D721Med (cell line): Measurements from ENCODE around the gene ZNF821.
"Not testable (repeated sequence)": the region's sequence is repeated elsewhere in the genome, so short reads cannot be mapped to it uniquely, and the experiment has no call there.

Experiments
- DNase-seq: peaks from one replicate; pipeline ENCODE4 v3.0.0; 2011; ENCODE audit warnings: low spot score; ENCODE audit not compliant: insufficient read length
- FAIRE-seq: peaks from 2 replicates; lab custom pipeline; 2011; peaks lifted over from hg19 to GRCh38; lab: Jason Lieb, UNC
- TF ChIP-seq, protein P1 (sequence below): IDR thresholded peaks from 2 replicates; pipeline ENCODE4 v1.5.1; 2012; ENCODE audit warnings: mild to moderate bottlenecking, control low read depth; ENCODE audit not compliant: insufficient read depth; ENCODE audit errors: missing control alignments

The ZNF821 gene

DNA sequence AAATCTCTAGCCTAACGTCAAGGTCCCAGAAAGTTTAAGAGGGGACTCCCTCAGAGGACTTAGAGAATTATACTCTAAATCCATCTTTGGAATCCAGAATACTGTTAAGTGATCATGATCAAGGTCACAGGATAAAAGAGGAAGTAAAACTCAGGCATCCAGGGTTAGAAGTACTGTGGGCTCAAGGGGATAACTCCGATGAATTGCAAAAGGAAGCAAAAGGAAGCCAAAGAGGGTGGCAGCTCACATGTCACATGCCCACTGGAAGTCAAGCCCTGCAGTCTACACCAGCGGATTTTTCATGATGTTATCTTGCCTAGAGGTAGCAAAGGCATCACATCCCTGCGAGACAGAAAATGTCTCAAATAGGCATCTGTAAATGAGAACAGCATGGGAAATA, 3.8 kb downstream of the ZNF821 start:
- TF ChIP-seq, protein P1, sequence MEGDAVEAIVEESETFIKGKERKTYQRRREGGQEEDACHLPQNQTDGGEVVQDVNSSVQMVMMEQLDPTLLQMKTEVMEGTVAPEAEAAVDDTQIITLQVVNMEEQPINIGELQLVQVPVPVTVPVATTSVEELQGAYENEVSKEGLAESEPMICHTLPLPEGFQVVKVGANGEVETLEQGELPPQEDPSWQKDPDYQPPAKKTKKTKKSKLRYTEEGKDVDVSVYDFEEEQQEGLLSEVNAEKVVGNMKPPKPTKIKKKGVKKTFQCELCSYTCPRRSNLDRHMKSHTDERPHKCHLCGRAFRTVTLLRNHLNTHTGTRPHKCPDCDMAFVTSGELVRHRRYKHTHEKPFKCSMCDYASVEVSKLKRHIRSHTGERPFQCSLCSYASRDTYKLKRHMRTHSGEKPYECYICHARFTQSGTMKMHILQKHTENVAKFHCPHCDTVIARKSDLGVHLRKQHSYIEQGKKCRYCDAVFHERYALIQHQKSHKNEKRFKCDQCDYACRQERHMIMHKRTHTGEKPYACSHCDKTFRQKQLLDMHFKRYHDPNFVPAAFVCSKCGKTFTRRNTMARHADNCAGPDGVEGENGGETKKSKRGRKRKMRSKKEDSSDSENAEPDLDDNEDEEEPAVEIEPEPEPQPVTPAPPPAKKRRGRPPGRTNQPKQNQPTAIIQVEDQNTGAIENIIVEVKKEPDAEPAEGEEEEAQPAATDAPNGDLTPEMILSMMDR, result no peak
- DNase-seq, result no peak
- no peak for FAIRE-seq

DNA sequence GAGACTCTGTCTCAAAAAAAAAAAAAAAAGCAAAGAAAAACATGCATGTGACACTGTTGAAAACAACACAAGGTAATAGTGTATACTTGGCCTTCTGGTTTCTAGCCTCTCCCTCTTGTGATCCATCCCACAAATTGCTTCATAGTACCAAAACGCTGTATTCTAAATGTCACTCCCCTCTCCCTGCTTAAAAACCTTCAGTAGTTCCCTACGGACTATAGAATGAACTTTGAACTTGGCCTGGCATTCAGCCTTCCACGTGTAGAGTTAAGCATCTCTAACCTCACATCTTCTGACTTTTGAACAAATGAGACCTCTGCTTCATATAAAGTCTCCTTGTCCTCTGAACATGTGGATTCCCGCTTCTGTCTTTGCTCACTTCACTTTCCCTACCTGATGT, 5.1 kb downstream of the ZNF821 start:
- FAIRE-seq (no peak), DNase-seq (no peak)
- TF ChIP-seq, protein P1, result no peak

DNA sequence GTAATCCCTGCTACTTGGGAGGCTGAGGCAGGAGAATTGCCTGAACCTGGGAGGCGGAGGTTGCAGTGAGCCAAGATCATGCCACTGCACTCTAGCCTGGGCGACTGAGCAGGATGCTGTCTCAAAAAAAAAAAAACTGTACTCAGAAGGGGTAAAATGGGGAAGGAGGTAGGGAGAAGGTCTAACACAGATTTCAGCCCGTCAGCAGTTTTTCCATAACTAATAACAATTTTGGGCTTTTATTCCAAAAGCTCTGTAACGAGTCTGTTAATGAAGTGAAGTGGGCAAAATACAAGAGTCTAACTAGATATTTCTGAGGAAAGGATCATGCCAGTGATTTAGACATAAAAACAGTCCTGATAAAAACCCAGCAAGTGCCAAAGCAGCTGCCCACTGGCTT, 10.8 kb downstream of the ZNF821 start:
- FAIRE-seq (no peak), DNase-seq (no peak)
- TF ChIP-seq, protein P1, result no peak

DNA sequence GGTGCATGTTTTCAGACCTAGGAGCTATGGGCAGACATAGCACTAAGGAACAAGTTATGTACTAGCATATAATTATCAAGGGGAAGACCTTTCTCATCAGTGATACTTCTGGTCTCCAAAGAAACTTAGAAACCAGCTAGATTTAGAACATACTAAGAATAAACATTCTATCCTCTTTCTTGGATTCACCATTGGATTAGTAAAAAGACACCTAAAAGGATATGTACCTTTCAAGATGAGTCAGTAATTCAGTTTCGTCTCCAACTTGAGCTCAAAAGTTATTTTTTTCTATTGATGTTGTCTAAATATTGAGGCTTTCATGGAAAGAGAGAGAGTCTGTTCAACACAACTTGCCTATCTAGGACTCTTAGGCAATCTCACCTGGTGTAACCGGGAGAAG, 13.2 kb downstream of the ZNF821 start:
- TF ChIP-seq, protein P1, result no peak
- FAIRE-seq, result no peak
- no peak for DNase-seq

DNA sequence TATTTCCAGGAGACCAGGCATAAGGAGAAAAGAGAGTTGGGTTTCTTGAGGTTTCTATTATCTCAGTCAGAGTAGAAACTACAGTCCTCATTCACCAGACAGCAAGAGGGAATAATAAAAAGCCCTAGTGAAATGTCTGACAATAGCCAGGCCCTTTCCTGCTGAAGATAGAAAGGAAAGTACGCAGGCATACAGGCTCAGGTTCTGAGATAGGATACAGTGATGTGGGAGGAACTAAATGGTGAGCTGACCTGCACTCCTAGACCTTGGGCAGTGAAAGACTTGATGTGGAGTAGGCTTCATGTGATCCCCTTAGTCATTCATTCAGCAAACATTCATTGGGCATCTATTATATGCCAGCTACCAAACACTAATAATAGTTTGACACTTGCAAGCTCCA, 14.9 kb downstream of the ZNF821 start:
- no peak for FAIRE-seq
- TF ChIP-seq, protein P1, result no peak
- DNase-seq, result no peak

DNA sequence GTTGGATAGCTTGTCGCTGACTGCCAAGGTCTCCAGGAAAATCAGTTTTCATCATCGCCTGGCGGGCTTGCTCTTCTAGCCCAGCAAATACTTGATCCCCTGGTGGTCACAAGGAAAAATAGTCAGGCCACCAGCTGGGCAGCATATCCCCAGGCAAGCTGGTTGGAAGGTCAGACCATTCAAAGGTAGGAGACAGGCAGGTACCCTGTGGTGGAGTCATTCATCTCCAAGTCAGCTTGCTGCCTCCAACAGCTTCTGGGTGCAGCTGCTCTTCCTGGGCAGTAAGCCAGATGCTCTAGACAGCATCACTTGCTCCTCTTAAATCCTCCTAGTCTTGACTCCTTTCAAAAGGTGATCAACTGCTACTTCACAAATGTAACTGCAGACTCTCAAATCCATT, 16.0 kb downstream of the ZNF821 start:
- DNase-seq, result no peak
- TF ChIP-seq, protein P1, result no peak
- no peak for FAIRE-seq

DNA sequence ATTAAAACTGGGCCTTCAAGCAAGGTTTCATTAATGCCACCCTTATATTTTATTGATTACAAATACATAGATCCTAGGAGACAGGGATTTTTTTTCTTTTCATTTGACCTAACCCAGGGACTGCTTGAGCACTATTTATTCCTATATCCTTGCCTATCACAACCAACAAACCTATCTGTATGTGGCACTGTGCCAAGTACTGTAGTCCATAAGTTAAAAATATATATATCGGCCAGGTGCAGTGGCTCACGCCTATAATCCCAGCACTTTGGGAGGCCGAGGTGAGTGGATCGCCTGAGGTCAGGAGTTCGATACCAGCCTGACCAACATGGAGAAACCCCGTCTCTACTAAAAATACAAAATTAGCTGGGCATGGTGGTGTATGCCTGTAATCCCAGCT, 16.8 kb downstream of the ZNF821 start:
- DNase-seq, FAIRE-seq: not testable (repeated sequence)
